ENCODE measurements around the gene CAVIN3.

DNA sequence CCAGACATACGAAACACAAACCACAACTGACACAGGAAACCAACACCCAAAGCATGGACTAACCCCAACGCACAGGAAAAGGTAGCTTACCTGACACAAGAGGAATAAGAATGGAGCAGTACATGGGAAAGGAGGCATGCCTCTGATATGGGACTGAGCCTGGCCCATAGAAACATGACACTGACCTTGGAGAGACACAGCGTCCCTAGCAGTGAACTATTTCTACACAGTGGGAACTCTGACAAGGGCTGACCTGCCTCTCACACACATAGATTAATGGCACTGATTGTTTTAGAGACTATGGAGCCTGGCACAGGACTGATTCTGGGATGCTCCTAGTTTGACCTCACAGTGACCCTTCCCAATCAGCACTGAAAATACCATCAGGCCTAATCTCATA is 48.7 kb downstream of the CAVIN3 start:
- TF ChIP-seq, protein P1, sequence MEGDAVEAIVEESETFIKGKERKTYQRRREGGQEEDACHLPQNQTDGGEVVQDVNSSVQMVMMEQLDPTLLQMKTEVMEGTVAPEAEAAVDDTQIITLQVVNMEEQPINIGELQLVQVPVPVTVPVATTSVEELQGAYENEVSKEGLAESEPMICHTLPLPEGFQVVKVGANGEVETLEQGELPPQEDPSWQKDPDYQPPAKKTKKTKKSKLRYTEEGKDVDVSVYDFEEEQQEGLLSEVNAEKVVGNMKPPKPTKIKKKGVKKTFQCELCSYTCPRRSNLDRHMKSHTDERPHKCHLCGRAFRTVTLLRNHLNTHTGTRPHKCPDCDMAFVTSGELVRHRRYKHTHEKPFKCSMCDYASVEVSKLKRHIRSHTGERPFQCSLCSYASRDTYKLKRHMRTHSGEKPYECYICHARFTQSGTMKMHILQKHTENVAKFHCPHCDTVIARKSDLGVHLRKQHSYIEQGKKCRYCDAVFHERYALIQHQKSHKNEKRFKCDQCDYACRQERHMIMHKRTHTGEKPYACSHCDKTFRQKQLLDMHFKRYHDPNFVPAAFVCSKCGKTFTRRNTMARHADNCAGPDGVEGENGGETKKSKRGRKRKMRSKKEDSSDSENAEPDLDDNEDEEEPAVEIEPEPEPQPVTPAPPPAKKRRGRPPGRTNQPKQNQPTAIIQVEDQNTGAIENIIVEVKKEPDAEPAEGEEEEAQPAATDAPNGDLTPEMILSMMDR (IDR thresholded peaks at IDR 0.05), result no peak
- TF ChIP-seq POLR2AphosphoS5 (IDR thresholded peaks at IDR 0.05), result no peak
- TF ChIP-seq EP300 (IDR thresholded peaks at IDR 0.05; ENCODE audit: low read depth), result no peak
